Measurements from ENCODE around the gene CEP63. TPM values are rescaled to one million over a fixed set of nuclear protein-coding genes. Genes with fewer than 3 reads are reported as not detected.

CEP63 gene
- total and polyA plus RNA-seq, 9 of the 15 experiments (the other 6 are each of a cell fraction or from before 2014, with no cell fraction given): 5.1 to 17.8 (median 10.6) TPM

- no peak for TF ChIP-seq E2F8 (IDR thresholded peaks at IDR 0.05; ENCODE audit: low read depth, partially characterized antibody)
- peak; percentile 42 to 68 (median 59); a peak in 5 of 6 replicates for TF ChIP-seq CTCF (IDR thresholded peaks at IDR 0.05 in 2 of 3, conservative IDR thresholded peaks at IDR 0.05 in 1 of 3; ENCODE audit: insufficient read depth in 2 of 3, low read depth in 1 of 3, low read length in 3 of 3)
- TF ChIP-seq NEUROD1 (IDR thresholded peaks at IDR 0.05; ENCODE audit: borderline replicate concordance, low read depth, low read length, partially characterized antibody): no peak
- TF ChIP-seq ADNP (tag; IDR thresholded peaks at IDR 0.05): no peak
- no peak for TF ChIP-seq TARDBP (IDR thresholded peaks at IDR 0.05)
Observed at GRCh38 chr3:134473868-134474546, 11.8 kb upstream of the CEP63 start (continued).
